Activated T-helper 1 cell treated with anti-CD3 and anti-CD28 coated beads, Interleukin-2, amount 50 U/mL, for 16 hours (primary cell): ENCODE results near the gene LARGE1.

Experiments used
- DNase-seq, 2 donors: peaks; one replicate each; pipeline ENCODE4 v3.0.0-alpha.2; 2020; ENCODE audit warnings: low read depth in 1 of 2, low spot score in 1 of 2

Gene LARGE1

DNA sequence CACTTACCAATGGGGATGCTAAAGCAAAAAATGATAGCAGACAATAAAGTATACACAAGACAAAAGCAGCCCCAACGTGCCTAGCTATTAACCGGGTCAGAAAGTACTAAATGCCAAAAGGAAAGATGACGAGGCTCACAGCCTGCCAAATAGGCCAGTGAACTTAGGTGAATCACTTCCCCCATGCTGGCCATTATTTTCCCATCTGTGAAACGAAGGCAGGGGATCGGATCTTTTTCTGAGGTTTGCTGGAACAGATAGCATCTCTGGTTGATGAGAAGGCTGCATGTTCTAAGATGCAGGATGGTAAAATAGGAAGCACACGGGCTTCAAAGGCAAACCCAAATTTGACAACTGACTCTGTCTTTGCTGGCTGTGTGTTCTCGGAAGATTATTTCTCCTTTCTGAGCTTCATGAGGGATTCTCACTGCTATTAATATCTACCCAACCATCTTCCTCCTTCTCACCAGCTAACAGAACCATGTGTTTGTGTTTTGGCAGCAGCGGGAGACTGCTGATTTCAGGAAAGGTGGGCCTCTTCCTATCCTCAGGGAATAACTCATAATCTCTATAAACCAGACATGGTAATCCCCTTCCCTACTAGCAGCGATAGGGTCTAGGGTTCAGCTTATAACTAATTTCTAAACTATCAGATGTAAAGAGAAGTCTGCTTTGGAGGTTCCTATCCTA, 390.7 kb downstream of the LARGE1 start:
- DNase-seq: no peak

DNA sequence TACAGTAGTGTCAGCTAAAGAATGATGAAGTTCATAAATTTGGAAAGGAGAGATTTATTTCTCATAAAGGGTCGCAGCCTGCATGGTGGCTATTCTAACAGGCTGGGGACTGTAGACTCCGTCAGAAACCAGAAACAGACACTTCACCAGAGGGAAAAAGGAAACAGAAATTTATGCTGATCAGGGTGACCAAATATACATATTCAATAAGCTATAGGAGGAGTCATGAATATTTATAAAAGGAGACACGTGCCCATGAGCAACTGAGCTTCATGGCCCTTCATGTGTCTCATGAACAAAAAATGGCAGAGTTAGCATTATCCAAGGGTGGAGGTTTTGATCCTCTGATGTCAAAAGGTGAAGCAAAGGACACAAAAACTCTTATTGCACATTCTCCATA, 392.1 kb downstream of the LARGE1 start:
- DNase-seq: no peak

DNA sequence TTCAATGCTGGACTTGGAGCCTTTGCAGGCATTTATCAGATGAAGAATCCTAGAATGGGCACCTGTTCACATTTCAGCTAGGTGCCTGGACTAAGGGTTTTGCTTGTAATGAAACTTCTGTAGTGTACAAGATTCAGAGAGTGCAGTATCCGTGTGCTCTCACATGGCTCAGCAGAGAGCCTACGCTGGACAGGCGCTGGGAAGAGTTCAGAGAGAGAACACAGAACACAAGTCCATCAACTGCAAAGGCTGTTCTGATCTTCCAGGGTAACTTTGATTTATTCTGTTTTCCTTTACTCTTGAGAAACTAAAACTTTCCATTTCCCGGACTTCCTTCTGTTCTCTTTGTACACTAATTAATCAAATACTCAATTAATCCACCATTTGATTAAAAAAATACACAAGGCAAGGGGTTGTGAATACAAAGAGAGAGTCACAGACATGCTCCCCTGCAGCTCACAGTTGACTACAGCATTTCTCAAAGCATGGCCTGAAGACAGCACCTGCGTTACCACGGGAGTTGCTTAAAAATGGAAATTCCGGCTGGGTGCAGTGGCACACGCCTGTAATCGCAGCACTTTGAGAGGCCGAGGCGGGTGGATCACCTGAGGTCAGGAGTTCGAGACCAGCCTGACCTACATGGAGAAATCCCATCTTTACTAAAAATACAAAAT, 393.7 kb downstream of the LARGE1 start:
- DNase-seq: no peak

DNA sequence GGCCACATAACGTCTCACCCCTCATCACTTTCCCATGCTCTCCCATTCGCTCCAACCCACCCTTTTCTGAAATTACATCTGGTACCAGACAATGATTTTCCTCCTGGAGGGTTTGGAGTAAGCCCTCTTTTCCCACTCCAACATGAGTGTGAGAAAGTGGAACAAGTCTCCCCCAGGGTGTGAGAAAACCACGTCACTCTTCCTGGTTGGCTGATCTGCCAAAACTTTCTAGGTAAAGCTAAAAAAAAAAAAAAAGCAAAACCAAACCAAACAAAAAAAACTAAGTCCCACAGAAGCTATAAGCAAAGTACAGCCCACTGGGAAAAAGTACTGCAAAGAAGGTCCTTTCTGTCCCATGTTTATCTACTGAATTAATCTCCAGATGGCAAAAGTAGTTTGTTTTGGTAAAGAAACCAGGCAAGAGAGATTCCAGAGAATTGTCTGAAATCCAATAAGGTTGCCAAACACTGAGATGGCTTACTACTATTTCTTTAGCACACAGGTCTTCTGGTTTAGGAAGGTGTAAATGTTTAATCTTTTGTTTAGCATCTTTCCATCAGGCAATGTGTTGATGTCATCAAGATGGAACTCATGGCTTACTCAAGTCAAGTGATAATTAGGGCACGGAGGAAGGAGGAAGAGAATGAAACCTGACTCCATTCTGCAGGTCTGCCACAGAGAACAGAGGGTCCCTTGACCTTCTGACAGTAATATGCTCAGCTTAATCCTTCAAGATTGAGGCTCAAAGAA, 395.6 kb downstream of the LARGE1 start:
- DNase-seq: no peak

DNA sequence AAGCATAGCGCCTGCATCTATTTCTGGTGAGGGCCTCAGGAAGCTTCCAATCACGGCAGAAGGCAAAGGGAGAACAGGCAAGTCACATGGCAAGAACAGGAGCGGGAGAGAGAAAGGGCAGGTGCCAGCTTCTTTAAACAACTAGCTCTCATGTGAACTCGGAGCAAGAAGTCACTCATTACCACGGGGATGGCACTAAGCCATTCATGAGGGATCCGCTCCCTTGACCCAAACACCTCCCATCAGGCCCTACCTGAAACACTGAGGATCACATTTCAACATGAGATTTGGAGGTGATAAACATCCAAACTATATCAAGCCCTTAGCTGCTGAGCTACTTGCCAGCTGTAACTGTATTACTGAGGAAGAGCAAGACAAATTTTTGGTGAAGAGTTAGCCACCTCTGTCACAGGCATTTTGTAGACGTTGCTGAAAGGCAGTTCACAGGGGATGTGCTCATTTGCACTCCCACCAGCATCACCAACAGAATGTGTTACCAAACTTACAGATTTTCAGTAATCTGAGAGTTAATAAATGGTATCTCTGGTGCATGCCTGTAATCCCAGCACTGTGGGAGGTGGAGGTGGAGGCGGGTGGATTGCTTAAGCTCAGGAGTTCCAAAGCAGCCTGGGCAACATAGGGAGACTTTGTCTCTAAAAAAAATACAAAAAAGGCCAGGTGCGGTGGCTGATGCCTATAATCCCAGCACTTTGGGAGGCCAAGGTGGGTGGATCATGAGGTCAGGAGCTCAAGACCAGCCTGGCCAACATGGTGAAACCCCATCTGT, 398.2 kb downstream of the LARGE1 start:
- DNase-seq: no peak

DNA sequence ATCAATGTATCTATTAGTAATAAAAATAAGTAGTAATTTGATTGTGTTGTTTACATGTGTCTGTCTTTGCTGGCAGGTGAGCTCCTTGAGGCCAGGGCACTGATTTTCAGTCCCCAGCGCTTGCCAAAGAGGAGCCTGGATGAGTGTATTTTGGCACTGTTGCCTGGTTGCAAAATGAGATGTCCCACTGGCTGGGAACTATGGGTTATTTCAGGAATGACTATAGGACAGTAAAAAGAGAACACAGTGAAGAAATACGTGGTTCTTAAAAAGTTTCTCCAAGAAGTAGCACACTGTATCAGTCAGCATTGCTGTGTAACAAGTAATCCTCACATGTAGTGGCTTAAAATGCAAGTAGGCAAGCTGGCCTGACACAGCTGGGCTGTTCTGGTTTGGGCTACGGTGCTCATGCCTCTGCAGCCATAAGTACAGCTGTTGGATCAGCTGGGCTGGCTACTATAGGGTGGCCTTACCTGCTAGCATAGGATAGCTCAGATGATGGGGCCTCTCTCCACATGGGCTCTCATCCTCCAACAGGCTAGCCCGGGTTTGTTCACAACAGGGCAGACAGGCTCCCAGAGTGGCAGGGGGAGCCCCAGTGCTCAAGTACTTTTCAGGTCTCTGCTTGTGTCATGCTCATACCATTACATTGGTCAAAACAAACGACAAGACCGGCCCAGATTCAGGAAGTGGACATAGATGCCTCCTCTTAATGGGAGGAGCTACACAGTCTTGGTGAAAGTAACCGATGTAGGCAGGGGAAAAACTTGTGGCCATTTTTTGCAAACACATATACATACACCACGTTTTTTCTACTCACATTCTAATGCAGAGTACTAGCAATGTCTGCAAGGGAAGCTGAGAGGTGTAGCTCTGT, 399.1 kb downstream of the LARGE1 start:
- DNase-seq: no peak

DNA sequence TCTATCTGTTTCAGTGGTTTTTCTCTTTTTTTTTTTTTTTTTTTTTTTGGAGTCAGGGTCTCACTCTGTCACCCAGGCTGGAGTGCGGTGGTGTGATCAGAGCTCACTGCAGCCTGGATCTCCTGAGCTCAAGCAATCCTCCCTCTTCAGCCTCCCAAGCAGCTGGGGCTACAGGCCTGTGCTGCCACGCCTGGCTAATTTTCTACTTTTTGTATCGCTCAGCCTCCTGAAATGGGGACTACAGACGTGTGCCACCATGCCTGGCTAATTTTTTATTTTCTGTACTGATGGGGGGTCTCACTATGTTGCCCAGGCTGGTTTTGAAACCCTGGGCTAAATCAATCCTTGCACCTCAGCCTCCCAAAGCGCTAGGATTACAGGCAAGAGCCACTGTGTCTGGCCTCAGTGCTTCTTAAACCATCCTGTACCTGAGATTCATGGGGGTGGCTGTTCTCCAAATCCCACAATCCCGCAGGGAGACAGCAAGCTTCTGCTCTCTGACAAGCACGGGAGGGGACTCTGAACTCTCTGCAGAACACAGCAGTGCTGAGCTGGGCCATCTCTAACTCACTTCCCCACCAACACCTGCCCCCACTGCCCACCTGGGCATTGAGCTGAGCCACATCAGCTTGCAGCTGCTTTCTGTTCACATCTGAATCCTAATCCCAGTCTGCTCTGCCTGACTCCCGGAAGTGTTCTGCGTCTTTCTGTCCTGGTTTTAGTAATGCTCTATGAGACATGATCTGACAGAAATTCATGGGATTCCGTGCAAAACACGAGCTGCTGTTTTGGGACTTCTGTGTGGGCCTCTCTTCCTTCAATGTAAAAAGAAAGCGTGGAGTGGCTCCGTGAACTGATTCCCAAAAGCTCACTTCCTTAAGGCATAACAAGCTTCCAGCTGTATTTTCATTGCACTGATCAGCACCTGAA, 400.0 kb downstream of the LARGE1 start:
- DNase-seq: no peak

DNA sequence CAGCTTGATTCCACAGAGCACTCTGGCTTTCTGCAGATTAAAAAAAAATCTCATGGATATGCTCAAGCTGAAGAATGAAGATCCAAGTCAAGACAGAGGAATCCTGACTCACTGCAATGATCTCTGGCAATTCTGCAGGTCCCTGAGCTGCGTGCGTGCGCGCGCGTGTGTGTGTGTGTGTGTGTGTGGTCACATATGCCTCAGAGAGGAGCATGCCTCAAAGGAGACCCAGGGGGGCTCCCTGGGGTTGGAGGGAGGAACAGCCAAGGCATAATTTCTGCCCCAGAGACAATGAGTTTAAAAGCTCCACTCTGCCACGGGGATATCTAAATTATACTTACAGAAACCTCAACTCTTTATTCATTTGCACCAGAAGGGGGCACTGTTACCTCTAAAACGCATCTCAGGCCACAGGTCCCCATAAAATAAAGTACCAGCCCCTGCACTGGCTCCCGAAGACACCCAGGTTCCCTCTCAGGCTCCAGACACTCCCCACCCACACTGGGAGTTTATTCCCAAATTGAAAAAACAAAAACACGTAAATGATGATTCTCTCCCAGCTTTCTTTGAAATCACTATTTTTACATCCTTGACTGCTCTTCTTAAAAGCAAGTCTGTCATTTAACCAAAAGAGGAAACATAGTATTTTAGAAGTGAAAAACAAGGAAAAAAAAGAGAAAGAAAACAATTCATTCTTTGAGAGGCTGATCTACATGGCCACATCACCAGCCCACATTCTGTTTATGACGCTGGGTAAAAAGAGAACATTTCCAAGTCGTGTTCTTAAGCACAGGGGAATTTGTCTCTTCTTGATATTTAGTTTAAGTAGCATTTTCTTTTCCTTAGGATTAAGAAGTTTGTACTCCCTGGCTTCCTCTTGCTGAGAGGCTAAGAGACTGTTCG, 401.0 kb downstream of the LARGE1 start:
- no peak for DNase-seq

DNA sequence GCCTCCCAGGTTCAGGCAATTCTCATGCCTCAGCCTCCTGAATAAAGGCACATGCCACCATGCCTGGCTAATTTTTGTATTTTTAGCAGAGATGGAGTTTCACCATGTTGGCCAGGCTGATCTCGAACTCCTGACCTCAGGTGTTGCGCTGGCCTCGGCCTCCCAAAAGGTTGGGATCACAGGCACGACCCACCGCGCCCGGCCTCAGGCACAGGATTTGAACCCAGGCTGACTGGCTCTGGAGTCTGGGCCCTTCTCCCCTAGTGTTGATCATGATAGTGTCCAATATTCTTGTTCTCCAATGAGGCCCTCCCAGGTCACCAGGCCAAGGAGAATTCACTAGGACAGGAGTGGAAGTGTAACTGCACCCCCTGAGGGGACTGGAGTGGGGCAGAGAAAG, 401.9 kb downstream of the LARGE1 start:
- no peak for DNase-seq

DNA sequence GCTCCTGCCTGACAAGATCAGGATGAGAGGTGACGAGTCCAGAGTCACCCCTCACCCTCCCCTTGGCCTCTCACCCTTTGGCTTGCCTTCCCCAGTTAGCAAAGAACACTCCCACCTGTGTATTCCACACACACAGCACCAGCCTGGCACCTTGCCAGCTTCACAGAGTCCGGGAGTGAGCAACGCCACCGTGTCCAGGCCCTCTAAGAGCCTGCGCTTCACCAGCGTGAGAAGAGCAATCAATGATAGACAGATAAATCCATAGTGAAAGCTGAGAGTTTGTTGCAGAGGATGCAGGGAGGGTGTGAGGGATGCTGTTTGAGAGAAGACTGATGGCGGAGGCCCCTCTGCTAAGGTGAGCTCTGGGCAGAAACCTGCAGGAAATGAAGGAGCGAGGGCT, 404.5 kb downstream of the LARGE1 start:
- DNase-seq: no peak

DNA sequence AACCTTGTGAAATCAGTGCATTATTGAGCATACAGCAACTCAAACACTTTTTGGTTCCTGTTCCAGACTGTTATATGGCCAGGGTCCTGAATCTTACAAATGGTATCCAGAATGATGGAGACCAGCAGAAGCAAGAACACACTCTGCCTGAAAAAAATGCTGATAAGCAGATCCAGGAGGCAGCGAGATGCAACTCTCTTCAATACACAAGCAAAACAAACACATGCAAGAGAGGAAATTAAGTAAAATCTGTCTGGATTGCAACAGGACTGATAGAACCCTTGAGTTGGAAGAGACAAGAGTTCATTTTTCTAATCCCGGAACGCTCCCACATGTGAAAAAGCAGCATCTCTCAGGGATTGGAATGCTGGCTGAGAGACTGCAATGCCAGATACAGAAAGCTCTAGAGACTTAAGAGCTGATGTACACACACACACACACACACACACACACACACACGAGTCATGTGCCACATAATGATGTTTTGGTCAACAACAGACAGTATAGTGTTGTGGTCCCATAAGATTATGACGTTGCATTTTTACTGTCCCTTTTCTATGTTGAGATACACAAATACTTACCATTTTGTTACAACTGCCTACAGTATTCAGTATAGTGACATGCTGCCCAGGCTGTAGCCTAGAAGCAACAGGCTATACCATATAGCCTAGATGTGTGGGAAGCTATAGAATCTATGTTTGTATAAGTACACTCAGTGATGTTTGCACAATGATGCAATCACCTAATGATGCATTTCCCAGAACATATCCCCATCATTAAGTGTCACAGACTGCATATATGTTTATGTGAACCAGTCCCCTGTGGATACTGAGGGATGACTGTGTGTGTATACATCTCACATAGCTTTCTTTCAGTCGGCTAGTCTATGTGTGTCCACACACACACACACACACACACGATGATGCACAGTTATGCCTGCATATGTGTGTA, 406.6 kb downstream of the LARGE1 start:
- no peak for DNase-seq

DNA sequence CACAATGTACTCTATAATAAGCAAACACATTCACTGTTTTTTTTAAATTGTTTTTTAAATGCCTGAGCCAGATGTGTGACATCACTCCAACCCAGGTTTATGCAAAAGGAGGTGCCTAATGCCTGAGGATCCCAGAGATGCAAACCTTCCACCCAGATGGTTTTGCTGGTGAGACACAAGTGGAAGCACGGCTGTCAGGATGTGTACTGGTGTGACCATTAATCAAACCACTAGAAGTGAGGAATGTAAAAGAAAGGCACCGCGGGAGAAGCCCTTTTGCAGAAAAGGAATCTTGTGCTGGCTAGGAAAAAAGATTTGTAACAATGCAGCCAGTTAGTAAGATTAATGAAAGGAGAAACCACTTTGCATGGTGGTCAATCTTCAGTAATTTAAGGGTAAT, 407.4 kb downstream of the LARGE1 start:
- no peak for DNase-seq

DNA sequence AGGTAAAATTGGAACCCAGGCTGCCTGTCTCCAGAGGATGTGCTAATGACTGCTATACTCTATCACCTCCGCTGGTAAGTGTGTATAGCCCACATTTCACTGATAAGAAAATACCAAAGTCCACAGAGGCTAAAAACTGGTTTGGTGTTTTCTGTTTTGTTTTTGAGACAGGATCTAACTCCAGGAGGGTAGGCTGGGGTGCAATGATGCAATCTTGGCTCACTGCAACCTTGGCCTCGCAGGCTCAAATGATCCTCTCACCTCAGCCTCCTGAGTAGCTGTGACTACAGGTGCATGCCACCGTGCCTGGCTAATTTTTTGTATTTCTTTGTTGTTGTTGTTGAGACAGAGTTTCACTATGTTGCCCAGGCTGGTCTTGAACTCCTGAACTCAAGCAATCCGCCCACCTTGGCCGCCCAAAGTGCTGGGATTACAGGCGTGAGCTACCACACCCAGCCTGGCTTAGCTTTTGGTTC, 409.8 kb downstream of the LARGE1 start:
- no peak for DNase-seq

DNA sequence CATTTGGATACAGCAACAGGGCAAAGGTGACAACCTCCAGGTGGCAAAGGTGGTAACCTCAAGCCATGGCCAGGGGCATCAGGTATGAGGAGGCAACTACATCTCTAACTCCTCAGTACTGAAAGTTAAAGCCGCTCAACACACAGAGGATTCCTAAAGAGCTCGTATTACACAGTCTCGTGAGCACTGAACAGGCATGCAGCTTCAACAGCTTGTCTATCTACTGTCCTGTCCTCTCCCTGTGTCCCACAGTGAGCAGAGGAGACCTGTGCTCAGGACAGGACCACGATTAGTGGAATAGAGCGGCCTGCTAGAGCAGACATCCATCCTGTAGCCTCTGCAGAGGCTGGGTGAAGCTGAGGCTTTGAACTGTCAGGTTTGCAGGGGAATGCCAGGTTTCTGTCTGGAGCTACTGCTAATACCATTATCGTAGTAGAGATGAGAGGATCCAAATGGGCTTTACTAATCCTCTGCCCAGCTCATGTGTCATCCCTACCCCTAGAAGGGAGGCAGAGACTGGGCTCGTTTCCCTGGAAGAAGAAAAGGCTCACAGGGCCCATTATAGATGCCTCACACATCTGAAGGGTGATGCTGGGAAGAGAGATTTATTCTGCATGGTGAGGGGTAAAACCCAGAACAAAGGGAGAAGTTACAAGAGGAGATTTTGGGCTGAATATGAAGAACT, 415.2 kb downstream of the LARGE1 start:
- DNase-seq: no peak

DNA sequence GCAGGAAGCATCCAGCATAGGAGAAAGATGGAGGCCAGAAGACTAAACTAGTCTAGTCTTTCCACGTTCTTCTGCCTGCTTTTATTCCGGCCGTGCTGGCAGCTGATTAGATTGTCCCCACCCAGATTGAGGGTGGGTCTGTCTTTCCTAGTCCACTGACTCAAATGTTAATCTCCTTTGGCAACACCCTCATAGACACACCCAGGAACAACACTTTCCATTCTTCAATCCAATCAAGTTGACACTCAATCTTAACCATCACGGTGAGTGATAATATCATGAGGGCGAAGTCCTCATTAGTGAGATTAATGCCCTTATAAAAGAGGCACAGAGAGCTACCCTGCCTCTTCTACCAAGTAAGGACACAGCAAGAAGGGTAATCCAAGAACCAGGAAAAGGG, 424.2 kb downstream of the LARGE1 start:
- no peak for DNase-seq

DNA sequence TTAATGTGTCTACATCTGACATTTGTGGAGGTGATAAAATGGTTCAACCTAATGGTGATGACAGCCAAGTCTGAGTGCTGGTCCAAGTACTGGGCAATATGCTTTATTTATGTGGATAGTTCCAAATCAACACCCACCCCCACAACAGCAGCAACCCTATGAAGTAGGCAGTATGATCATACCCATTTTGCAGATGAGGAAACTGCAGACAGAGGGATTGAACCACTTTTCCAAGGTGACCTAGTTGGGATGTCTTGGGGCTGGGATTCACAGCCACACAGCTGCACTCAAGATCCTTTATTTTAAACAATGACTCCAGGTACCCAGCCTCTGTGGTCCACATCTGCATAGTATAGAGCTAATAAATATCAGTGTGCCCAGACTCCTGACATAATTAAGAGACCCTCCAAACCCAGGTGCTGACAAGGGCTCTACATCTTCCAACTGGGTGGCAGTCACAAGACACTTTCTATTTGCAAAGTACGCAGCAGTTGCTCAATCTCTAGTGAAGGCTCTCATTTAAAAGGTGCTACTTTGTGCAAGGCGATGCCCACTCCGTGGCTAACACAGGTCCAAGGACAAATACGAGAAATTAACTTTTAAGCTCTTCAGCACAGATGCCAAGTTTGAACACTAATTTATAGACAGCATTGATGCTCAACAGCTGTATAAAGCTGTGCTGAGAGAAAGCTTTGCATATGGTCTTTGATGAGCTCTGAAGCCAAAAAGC, 426.6 kb downstream of the LARGE1 start:
- no peak for DNase-seq
